Aorta (tissue), 5 donors: ENCODE results near the gene TEX10. TPM values are rescaled to one million over a fixed set of nuclear protein-coding genes. Genes with fewer than 3 reads are reported as not detected.

ENCODE experiments used
- ATAC-seq: fragments of 200-7000 bp; cut with Tn5 transposase; one replicate; pipeline ENCODE4 v1.9.1; 2022; ENCODE audit warnings: moderate library complexity; ENCODE audit not compliant: low FRiP score
- DNase-seq, 2 donors: peaks; one replicate each; pipeline ENCODE4 v3.0.0-alpha.2; 2020
- H3K27ac ChIP-seq, 2 donors: one replicate each; pipeline ENCODE4 v1.5.1; 2013; ENCODE audit warnings: low read length in 2 of 2, mild to moderate bottlenecking in 2 of 2, moderate library complexity in 2 of 2, control low read depth in 1 of 2, inconsistent platforms in 1 of 2, low read depth in 1 of 2
- H3K27me3 ChIP-seq, 2 donors: one replicate each; pipeline ENCODE4 v1.6.1; 2013; ENCODE audit warnings: control low read depth in 1 of 2, low read length in 1 of 2, mild to moderate bottlenecking in 1 of 2, moderate library complexity in 1 of 2; ENCODE audit not compliant: insufficient read depth in 2 of 2, control insufficient read depth in 1 of 2
- H3K36me3 ChIP-seq, 2 donors: one replicate each; pipeline ENCODE4 v1.6.1; 2013; ENCODE audit warnings: control low read depth in 1 of 2, low read length in 1 of 2, mild to moderate bottlenecking in 1 of 2; ENCODE audit not compliant: insufficient read depth in 2 of 2, control insufficient read depth in 1 of 2
- H3K4me1 ChIP-seq, 2 donors: one replicate each; pipeline ENCODE4 v1.6.1; 2013; ENCODE audit warnings: low read length in 2 of 2, control low read depth in 1 of 2, mild to moderate bottlenecking in 1 of 2, moderate library complexity in 1 of 2; ENCODE audit not compliant: insufficient read depth in 2 of 2, control insufficient read depth in 1 of 2
- H3K4me3 ChIP-seq, 2 donors: one replicate each; pipeline ENCODE4 v1.5.1; 2013; ENCODE audit warnings: low read length in 2 of 2, control low read depth in 1 of 2, mild to moderate bottlenecking in 1 of 2
- H3K9me3 ChIP-seq: one replicate; pipeline ENCODE4 v1.6.1; 2013; ENCODE audit warnings: mild to moderate bottlenecking, low read length; ENCODE audit not compliant: control insufficient read depth
- WGBS, 2 donors: extraction: QIAGEN DNeasy Blood & Tissue Kit; methylation state at CpG; one replicate each; pipeline ENCODE4 v1.1.7; 2013; 5-methylcytosine and 5-hydroxymethylcytosine counted together
- intact Hi-C, 2 donors: fragments of 100-400 bp; cut with DNase I; formaldehyde crosslinking; loops; one replicate each; pipeline versions ENCODE4 v1.14.2 to v1.15.0; 2022
- polyA plus RNA-seq, 2 donors: library from polyadenylated mRNA; stranded (reverse); fragments of 200-250 nt; gene quantifications; one replicate each; pipeline ENCODE4 v1.2.3, GENCODE V29; 2013
- total RNA-seq, 2 donors: library from RNA; stranded (reverse); fragmentation: NEBNext Ultra II Directional; extraction: Animal tissue kit (Norgen Biotek cat#: 25700); gene quantifications; one replicate each; pipeline ENCODE4 v1.2.1, GENCODE V29; 2021
- donor health status: healthy with polysubstance abuse.
- donor health status: Bipolar disorder and iron deficiency.
- donor health status: DM: no; HTN: no; CAD: no.
- donor health status: DM: no; HTN: no; CAD: no.
- donor health status: DM: yes; HTN: yes; CAD: no.

TEX10 gene
- total and polyA plus RNA-seq, 4 donors: 3.4 to 12.9 (median 8.7) TPM

DNA sequence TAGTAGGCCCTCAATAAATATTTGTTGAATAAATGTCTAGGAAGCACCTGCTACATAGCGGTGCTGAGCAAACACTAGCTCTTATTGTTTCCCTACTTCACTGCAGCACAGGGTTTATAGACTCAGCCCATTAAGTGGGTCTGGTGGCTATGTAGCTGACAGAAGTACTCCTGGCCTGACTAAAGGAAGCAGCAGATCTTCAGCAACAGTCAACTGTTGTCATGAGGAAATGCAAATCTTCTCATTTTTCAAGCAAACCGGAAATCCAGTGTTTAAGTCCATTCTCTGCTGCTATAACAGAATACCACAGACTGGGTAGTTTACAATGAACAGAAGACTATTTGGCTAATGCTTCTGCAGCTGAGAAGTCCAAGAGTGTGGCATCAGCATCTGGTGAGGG lies 2.8 kb upstream of the TEX10 start:
- H3K27me3 ChIP-seq: no peaks in the 10 kb centered on the region
- DNase-seq (no peak), ATAC-seq (no peak)
- H3K9me3 ChIP-seq: no peaks in the 10 kb centered on the region
- H3K27ac ChIP-seq: no peak overlapping the region
- peaks cover 0 to 2% of the 10 kb centered on the region in 2 donors for H3K4me1 ChIP-seq
- H3K36me3 ChIP-seq: no peaks in the 10 kb centered on the region
- H3K4me3 ChIP-seq: no peak overlapping the region
- intact Hi-C loops: loop anchor here in 1 of 2 donors (10.0 kb wide), 2 partner anchors 239 to 1039 kb away; partner anchors contain the start of genes MRPL50 and ZNF189
- 95 to 97% methylated on average over 2 of the region's 2 CpGs for WGBS, 2 donors

DNA sequence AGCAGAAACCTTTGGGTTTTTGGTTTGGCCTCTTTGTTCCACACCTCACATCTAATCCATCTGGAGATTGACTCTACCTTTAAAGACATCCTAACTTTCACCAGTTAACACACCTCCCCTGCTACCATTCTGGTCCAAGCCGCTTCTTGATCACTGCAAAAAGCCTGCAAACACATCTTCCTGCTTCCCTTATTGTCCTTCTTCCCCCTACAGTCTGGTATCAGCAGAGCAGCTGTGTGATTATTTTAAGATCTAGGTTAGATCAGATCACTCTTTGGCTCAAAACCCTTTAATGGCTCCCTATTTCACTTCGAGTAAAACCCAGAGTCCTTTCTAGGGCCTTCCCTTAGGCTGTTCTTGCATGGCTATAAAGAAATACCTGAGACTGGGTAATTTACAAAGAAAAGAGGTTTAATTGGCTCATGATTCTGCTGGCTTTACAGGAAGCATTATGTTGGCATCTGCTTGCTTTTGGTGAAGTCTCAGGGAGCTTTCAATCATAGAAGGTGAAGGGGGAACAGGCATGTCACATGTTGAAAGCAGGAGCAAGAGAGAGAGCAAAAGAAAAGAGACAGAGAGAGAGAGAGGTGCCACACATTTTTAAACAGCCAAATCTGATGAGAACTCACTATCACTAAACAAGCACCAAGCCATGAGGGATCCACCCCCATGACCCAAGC lies 1.5 kb upstream of the TEX10 start:
- H3K27me3 ChIP-seq: no peaks in the 10 kb centered on the region
- H3K4me3 ChIP-seq: no peak overlapping the region
- no peaks in the 10 kb centered on the region for H3K9me3 ChIP-seq
- no peak overlapping the region for H3K27ac ChIP-seq
- DNase-seq (no peak), ATAC-seq (no peak)
- intact Hi-C loops: loop anchor here (5.0 to 10.0 kb wide), 6 partner anchors 58 to 1041 kb away; partner anchors contain the start of genes MRPL50 (in 1 of the 2), MSANTD3 (in 1 of the 2) and ZNF189 (in 1 of the 2)
- H3K36me3 ChIP-seq: no peaks in the 10 kb centered on the region
- H3K4me1 ChIP-seq: peaks cover 2 to 5% of the 10 kb centered on the region in 2 donors
- 95% methylated on average over 2 of the region's 2 CpGs for WGBS, 2 donors

DNA sequence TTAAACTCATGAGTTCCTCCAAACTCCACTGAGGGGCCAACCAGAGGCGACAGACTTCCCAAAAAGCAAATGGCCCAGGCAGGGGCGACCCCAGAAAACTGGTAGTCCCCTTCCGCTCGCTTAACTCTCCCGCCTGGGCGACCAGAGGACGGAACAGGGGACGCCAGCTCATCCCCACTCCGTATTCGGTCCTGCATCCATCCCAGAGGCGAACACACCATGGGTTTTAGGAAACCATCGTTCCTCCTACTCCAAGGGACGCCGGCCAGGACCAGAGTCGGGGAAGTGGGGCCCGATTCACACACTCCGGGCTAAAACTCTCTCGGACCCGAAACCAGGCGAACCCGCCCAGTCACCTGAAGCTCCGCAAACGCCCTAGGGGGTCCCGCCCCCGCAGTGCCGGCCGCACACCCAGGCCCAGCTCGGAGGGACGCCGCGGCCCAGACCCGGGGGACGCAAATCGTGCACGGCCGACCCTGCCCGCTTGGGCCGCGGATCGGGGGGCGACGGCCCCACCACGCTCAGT lies 478 bp downstream of the TEX10 start:
- 0 to 1% methylated on average over 35 to 43 of the region's 43 CpGs for WGBS, 2 donors
- H3K36me3 ChIP-seq: no peaks in the 10 kb centered on the region
- no peaks in the 10 kb centered on the region for H3K27me3 ChIP-seq
- H3K27ac ChIP-seq: peak overlapping the region in 1 of 2 donors; percentile 6
- peaks cover 2 to 5% of the 10 kb centered on the region in 2 donors for H3K4me1 ChIP-seq
- H3K4me3 ChIP-seq: peak overlapping the region; percentile 82 to 83
- no peaks in the 10 kb centered on the region for H3K9me3 ChIP-seq
- intact Hi-C loops: loop anchor here (5.0 to 10.0 kb wide), 6 partner anchors 60 to 1043 kb away; partner anchors contain the start of genes MRPL50 (in 1 of the 2), MSANTD3 (in 1 of the 2) and ZNF189 (in 1 of the 2)
- ATAC-seq (peak; percentile 62), DNase-seq (peak; percentile 62 to 80)

DNA sequence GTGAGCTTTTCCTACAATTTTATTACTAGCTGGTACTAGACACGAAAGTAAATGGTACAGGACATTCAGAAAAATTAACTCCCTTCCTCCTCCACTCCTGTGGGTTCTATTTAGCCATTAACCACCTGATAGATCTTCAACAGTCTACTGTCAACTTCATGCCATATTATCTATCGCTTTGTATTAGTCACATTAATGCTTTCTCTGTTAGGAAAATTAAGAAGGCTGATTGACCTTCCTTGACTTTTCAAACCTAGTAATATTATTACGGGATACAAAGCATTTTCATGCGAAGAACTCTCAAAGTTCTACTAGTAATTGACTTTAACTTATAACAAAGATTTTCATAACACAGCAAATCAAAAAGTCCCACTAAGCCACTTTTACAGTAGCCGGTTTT lies 1.2 kb downstream of the TEX10 start:
- Histone ChIP-seq H3K4me3 (peak overlapping the region; percentile 82 to 83), H3K4me1 (peaks cover 2 to 5% of the 10 kb centered on the region in 2 donors), H3K36me3 (no peaks in the 10 kb centered on the region), H3K27me3 (no peaks in the 10 kb centered on the region), H3K27ac (no peak overlapping the region), H3K9me3 (no peaks in the 10 kb centered on the region)
- no peak for ATAC-seq
- DNase-seq: no peak
- WGBS, 2 donors: 50 to 55% methylated on average over 5 of the region's 5 CpGs
- intact Hi-C loops: loop anchor here (5.0 to 10.0 kb wide), 6 partner anchors 61 to 1043 kb away; partner anchors contain the start of genes MRPL50 (in 1 of the 2), MSANTD3 (in 1 of the 2) and ZNF189 (in 1 of the 2)

DNA sequence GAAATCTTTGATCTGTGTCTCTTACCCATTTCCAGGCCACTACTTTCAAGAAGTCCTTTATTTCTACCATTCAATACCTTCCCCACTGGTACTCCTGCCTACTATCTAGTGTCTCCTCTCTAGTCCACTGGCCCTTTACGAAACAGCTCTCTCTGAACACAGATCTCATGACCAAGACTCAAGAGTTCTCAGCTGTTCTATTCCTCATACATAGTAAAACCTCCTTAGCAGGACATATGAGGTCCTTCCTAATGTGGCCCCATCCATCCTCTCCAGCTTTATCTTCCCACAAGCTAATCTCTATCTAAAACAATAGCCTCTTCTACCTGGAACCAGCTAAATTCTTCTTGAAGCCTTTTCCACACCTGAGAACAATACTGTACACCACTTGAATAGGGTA lies 2.6 kb downstream of the TEX10 start:
- no peak for DNase-seq
- Histone ChIP-seq H3K27ac (no peak overlapping the region), H3K4me3 (no peak overlapping the region), H3K9me3 (no peaks in the 10 kb centered on the region), H3K4me1 (peaks cover 2 to 5% of the 10 kb centered on the region in 2 donors), H3K36me3 (no peaks in the 10 kb centered on the region), H3K27me3 (no peaks in the 10 kb centered on the region)
- intact Hi-C loops: loop anchor here (5.0 to 10.0 kb wide), 6 partner anchors 62 to 1045 kb away; partner anchors contain the start of genes MRPL50 (in 1 of the 2), MSANTD3 (in 1 of the 2) and ZNF189 (in 1 of the 2)
- WGBS, 2 donors: 96 to 97% methylated on average over 1 of the region's 1 CpG
- no peak for ATAC-seq

DNA sequence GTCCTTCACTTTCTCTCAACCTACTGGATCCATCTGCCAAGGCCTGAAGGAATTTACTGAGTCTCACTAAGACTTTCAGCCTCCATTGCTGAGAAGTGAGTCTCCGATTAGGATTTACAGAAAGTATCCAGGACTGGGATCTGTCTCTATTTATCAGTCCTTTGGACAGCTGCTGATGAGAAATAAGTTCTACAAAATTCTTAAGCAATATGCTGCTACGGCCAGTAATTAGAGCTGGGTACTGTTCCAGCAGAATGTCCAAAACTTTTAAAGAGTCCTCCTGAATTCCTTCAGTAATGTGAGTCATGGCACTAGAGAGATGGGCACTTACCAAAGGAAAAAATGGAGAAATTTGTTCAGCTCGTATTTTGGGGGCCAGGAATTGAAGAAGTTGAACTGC lies 5.9 kb downstream of the TEX10 start:
- Histone ChIP-seq H3K27me3 (no peaks in the 10 kb centered on the region), H3K4me3 (no peak overlapping the region), H3K9me3 (no peaks in the 10 kb centered on the region), H3K27ac (no peak overlapping the region), H3K36me3 (peaks cover 0 to 1% of the 10 kb centered on the region in 2 donors), H3K4me1 (peaks cover 2 to 4% of the 10 kb centered on the region in 2 donors)
- intact Hi-C loops: no loop called here
- ATAC-seq: no peak
- 63 to 69% methylated on average over 3 of the region's 3 CpGs for WGBS, 2 donors
- DNase-seq: no peak

DNA sequence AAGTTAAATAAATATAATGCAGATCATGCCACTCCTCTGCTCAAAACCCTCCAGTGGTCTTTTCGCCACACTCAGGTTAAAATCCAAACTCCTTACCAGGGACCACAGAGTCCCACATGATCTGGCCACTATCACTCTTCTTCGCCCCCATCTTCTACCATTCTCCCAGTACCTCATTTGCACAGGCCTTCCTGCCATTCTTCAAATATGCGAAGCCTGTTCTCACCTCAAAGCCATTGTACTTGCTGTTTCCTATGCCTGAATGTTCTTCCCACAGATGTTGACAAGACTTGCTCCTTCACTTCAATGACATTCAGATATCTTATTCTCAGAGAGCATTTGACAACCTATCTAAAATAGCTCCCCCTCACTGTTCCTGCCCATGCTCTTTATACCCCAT lies 10.9 kb downstream of the TEX10 start:
- no peak for ATAC-seq
- no peak overlapping the region for H3K27ac ChIP-seq
- no peak for DNase-seq
- H3K4me3 ChIP-seq: no peak overlapping the region
- intact Hi-C loops: no loop called here
- no peaks in the 10 kb centered on the region for H3K27me3 ChIP-seq
- H3K36me3 ChIP-seq: peaks cover 0 to 4% of the 10 kb centered on the region in 2 donors
- 96 to 99% methylated on average over 3 of the region's 3 CpGs for WGBS, 2 donors
- H3K9me3 ChIP-seq: no peaks in the 10 kb centered on the region
- H3K4me1 ChIP-seq: no peaks in the 10 kb centered on the region

DNA sequence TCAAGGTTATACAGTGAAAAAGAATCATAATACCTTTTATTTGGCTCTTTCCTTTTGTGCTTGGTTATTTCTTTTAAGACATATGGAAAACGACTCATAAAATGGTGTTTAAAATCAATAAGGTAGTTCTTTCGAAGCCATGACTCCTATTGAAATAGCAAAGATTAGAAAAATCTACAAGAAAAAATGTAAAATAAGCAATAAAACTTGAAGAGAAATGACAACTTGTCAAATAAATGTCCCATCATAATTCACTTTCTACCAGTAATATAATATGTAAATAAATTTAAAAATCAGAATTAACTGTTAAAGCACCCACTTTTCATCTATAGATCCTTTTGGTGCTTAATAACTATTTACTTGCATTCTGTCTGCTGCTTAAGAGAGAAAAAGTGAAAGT lies 12.5 kb downstream of the TEX10 start:
- Histone ChIP-seq H3K4me3 (no peak overlapping the region), H3K27me3 (no peaks in the 10 kb centered on the region), H3K4me1 (no peaks in the 10 kb centered on the region), H3K9me3 (no peaks in the 10 kb centered on the region), H3K36me3 (peaks cover 0 to 4% of the 10 kb centered on the region in 2 donors), H3K27ac (no peak overlapping the region)
- WGBS, 2 donors: 89 to 91% methylated on average over 2 of the region's 2 CpGs
- intact Hi-C loops: no loop called here
- DNase-seq: no peak
- no peak for ATAC-seq
